HG02943 (cell line): ENCODE measurements around the gene DNAJB4.
A peak's percentile ranks its signal among the peaks of the same experiment; 100 is the strongest.
"Not testable (repeated sequence)": the region's sequence is repeated elsewhere in the genome, so short reads cannot be mapped to it uniquely, and the experiment has no call there.

ENCODE experiments used
- ATAC-seq: cut with Tn5 transposase; IDR thresholded peaks from one replicate; pipeline ENCODE4 v1.9.1; 2021; ENCODE audit warnings: mild to moderate bottlenecking, low read depth, moderate library complexity; ENCODE audit not compliant: unreplicated experiment

DNAJB4 gene

GRCh38 chr1:78004719-78005447, at the start of gene DNAJB4:
Gene DNAJB4 (plus strand): TSS chr1:78004939. CDS start chr1:78005111, 172 bp downstream.
- ATAC-seq, result peak; percentile 99

- no peak for ATAC-seq
Observed at GRCh38 chr1:77955709-77956108, 49.0 kb upstream of the DNAJB4 start.

GRCh38 chr1:77956464-77956863, 48.3 kb upstream of the DNAJB4 start:
- no peak for ATAC-seq

- no peak for ATAC-seq
Observed at GRCh38 chr1:77958391-77958790, 46.3 kb upstream of the DNAJB4 start.

GRCh38 chr1:77958850-77959249, 45.9 kb upstream of the DNAJB4 start:
- no peak for ATAC-seq

GRCh38 chr1:77961392-77961791, 43.3 kb upstream of the DNAJB4 start:
- ATAC-seq, result no peak

GRCh38 chr1:77966291-77966690, 38.4 kb upstream of the DNAJB4 start:
- ATAC-seq, result no peak

- ATAC-seq, result no peak
Observed at GRCh38 chr1:77970192-77970591, 34.5 kb upstream of the DNAJB4 start.

- ATAC-seq, result no peak
Observed at GRCh38 chr1:77972080-77972479, 32.7 kb upstream of the DNAJB4 start.

GRCh38 chr1:77975386-77975785, 29.4 kb upstream of the DNAJB4 start:
- no peak for ATAC-seq

- ATAC-seq, result no peak
Observed at GRCh38 chr1:77975907-77976306, 28.8 kb upstream of the DNAJB4 start.

GRCh38 chr1:77976433-77977076, 28.2 kb upstream of the DNAJB4 start:
- ATAC-seq, result no peak

GRCh38 chr1:77977989-77978292, 26.8 kb upstream of the DNAJB4 start:
- ATAC-seq, result no peak

- ATAC-seq, result peak; percentile 65
Observed at GRCh38 chr1:77978293-77978968, 26.3 kb upstream of the DNAJB4 start.

GRCh38 chr1:77978969-77979876, 25.5 kb upstream of the DNAJB4 start, which contains the start of gene FUBP1:
Gene FUBP1 (minus strand): TSS chr1:77979072. CDS start chr1:77979004, 68 bp downstream.
- ATAC-seq, result peak; percentile 75

GRCh38 chr1:77983352-77983996, 21.3 kb upstream of the DNAJB4 start:
- not testable (repeated sequence) for ATAC-seq

- ATAC-seq, result no peak
Observed at GRCh38 chr1:77983997-77984355, 20.8 kb upstream of the DNAJB4 start.

GRCh38 chr1:77984629-77985028, 20.1 kb upstream of the DNAJB4 start:
- ATAC-seq, result no peak

GRCh38 chr1:77986810-77987209, 17.9 kb upstream of the DNAJB4 start:
- ATAC-seq, result no peak

GRCh38 chr1:77987919-77988318, 16.8 kb upstream of the DNAJB4 start:
- no peak for ATAC-seq
